Spleen (tissue), 7 donors: ENCODE results near the gene GPR176.

Source experiments
- CTCF ChIP-seq, 11 experiments: fragments of 200-600 bp in 7 of 11; fragments of 450-650 bp in 4 of 11; sonication (generic) in 4 of 11; IDR thresholded peaks in 8 of 11; conservative IDR thresholded peaks in 3 of 11; 1 replicate in 7 of 11; 2 replicates in 4 of 11; pipeline versions ENCODE4 v1.4.0 to v1.8.0; 2016 to 2021; ENCODE audit warnings: antibody characterized with exemption in 11 of 11, inconsistent platforms in 4 of 11, mild to moderate bottlenecking in 1 of 11
- POLR2A ChIP-seq, 3 donors: fragments of 450-650 bp; IDR thresholded peaks; one replicate each; pipeline ENCODE4 v1.5.1; 2017; ENCODE audit warnings: antibody characterized with exemption in 3 of 3, mild to moderate bottlenecking in 1 of 3
- POLR2AphosphoS5 ChIP-seq, 3 donors: sonication (generic); formaldehyde crosslinking; IDR thresholded peaks; one replicate each; pipeline ENCODE4 v1.5.1; 2017; ENCODE audit warnings: antibody characterized with exemption in 3 of 3
- donor health status: DM: no; HTN: no; CAD: no; lungs with moderate emphysema.
- donor health status: DM: no; HTN: no; CAD: no.
- donor health status: DM: no; HTN: no; CAD: no.

GRCh38 chr15:39934397-39935071, 14.5 kb upstream of the GPR176 start:
- TF ChIP-seq CTCF (IDR thresholded peaks at IDR 0.05 in 8 of 11, conservative IDR thresholded peaks at IDR 0.05 in 3 of 11) (no peak), POLR2A (IDR thresholded peaks at IDR 0.05) (no peak), POLR2AphosphoS5 (IDR thresholded peaks at IDR 0.05) (no peak)
